Jurkat, Clone E6-1 (cell line): ENCODE measurements around the gene LEFTY1.
A peak's percentile ranks its signal among the peaks of the same experiment; 100 is the strongest.

ENCODE experiments used
- DNase-seq: peaks from one replicate; pipeline ENCODE4 v3.0.0-alpha.2; 2011; ENCODE audit warnings: low read depth, low spot score
- H3K4me3 ChIP-seq: 2 replicates; pipeline ENCODE4 v1.5.1; 2011; ENCODE audit warnings: mild to moderate bottlenecking, low read length, control low read depth, moderate library complexity

Gene LEFTY1

DNA sequence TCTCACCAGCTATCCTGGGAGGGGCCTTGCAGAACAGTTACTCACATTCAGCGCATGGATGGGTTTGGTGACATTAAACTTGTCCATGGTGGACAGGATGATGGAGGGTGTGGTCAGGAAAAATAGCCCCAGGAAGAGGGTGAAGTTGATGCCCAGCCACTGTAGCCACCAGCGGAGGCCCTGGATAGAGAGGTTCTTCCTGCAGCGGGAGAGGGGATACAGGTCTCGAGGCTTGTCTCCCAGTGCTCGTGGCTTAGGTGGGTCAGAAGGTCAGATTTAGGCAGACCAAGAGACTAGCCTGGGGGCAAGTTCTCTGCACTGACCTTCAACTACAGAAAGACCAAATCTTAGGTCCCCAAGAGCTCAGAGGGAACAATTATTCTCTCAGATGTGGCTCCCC, 29.8 kb downstream of the LEFTY1 start:
- no peak overlapping the region for H3K4me3 ChIP-seq
- no peak for DNase-seq

DNA sequence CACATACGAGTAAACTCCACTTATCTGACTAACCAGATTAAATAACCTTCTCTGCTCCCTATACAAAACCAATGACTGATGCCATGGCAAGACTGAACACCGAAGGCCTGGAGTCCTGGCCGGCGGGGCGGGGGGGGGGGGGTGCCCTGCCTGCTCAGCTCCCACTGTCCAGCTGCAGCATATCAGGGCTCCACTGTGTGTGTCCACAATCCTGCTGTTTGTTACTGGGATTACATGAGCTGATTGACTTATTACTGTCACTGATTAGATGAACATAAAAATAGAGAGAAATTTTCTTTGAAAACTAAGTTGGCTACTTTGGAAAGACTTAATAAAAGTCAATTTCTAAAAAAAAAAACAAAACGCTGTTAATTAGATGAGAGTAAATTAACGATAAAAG, 31.7 kb downstream of the LEFTY1 start:
- no peak overlapping the region for H3K4me3 ChIP-seq
- DNase-seq: no peak

DNA sequence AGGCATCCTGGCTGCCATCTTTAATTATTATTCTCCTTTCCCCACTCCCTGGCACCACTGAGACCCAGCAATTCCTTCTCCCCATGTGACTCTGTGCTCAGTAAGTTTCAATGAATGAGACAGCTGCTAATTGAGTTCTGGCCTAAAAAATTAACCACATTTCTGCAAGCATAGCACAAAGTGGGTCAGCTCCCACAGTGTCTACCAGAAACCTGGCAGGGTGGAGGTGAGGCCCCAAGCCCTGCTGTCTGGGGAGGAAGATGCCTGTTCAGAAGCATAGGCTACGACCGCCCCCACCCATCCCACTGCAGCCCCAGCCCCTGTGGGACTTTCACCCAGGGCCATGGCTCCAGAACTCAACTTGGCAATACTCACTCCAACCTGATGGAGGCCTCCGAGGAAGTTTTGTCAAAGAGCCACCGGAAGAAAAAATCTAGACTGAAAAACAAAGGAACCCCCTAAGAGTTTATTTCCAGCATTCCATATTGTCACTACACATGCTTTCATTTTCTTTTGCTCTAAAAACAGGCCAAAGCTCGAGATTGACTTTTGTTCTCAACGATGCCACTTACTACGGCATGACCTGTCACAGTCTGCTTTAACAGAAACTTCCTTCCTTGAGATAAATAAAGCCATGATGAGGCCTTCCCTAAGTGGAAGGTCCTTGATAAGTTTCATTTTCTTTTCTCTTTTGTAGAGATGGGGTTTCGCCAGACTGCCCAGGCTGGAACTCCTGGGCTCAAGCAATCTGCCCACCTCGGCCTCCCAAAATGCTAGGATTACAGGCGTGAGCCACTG, 33.2 kb downstream of the LEFTY1 start:
- no peak overlapping the region for H3K4me3 ChIP-seq
- DNase-seq: no peak

DNA sequence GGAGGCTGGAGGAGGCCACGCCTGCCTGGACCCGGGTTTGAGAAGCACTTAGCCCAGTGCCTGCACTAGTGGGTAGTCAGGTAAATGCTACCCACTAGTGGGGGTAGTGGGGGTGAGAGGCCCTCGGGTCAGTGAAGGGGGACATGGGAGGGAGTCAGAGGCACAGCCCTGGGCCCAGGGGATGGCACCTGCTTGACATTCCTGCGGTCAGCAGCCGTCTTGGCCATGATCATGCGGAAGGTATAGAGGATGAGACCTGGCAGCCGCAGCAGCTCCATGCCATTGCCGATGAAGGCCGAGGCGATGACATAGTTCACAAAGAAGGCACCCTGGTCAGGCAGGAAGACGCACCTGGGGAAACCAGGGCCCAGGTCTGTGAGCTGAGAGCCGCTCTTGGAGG, 35.5 kb downstream of the LEFTY1 start:
- no peak for DNase-seq
- H3K4me3 ChIP-seq: no peak overlapping the region

DNA sequence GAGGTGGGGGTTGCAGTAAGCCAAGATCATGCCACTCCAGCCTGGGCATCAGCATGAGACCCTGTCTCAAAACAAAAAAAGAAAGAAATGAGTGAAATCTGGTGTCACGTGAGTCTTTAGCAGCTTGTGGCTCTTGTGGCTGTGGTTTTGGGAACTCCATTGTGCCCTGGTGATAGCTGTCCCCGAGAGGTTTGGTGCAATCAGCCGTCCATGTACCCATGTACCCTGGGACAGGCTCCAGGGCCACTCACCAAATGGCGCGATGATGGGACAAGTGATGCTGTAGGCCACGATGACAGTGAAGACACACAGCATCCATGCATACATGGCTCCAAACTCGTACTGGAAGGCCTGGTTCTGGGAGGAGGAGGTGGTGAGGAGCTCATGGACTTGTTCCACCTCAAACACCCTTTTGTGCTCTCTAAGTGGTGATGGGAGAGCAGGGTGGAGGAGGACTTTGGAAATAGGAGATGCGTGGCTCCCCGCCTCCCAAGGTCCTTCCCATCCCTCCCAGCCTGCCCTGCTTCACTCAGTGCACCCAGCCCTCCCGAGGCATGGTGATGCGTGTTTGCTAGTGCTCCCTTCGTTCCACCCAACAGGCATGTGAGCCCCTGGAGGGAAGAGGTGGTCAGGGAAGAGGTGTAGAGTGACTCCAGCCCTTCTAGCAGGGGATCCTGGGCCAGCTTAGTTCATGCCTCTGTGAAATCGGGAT, 36.4 kb downstream of the LEFTY1 start:
- no peak for DNase-seq
- no peak overlapping the region for H3K4me3 ChIP-seq

DNA sequence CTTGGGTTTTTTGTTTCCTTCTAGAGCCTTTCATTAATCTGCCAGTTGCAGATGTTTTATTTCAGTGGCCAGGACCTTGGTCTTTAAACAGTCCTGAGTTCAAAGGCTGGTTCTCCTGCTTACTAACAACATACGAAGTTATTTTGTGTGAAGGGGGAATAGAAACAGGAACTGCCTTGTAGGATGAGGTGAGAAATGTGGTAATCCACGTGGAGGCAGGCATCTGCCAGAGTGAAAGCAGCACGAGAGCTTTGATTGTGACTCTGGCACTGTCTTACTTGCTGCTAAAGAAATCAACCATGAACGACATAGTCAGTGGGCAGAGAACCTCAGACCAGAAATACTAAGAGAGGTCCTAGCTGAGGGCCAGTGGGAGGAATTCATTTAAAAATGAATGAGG, 37.1 kb downstream of the LEFTY1 start:
- DNase-seq: peak; percentile 67
- no peak overlapping the region for H3K4me3 ChIP-seq

DNA sequence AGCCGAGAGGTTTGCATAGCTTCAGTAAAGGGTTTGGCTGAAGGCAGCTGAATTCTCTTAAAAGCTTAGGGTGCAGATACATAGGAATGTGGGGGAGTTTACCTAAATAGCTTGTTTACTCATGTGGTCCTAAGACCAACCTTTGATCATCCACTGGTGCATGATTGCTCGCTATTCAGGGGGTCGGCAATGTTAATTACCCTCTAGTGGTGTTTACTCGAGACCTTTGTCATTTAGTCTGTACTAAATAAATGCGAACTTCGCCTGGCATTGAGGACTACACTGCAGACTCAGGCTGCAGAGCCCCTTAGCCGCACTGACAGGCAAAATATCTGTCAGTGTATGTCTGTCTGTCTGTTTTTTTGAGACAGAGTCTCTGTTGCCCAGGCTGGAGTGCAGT, 38.6 kb downstream of the LEFTY1 start:
- no peak for DNase-seq

DNA sequence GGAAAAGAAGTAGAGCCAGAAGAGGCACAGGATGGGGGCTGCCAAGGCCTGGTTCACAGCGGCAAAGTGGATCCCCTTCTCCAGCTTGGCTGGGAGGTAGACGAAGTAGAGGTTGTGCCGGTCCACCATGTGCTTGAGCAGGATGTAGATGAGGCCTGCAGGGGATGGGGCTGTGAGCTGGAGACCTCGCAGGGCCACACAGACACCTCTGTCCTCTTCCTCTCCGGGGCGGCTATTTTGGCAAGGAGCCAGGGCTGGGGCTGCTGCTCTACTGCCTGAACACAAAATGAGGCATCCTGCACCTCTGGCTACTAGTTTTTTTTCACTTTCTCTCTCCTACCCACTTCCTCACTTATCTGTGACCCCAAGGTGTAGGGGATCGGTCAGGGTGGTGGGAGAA, 39.0 kb downstream of the LEFTY1 start:
- DNase-seq: no peak

More for the DNA sequence above, 38.6 kb downstream of the LEFTY1 start:
- no peak overlapping the region for H3K4me3 ChIP-seq

DNA sequence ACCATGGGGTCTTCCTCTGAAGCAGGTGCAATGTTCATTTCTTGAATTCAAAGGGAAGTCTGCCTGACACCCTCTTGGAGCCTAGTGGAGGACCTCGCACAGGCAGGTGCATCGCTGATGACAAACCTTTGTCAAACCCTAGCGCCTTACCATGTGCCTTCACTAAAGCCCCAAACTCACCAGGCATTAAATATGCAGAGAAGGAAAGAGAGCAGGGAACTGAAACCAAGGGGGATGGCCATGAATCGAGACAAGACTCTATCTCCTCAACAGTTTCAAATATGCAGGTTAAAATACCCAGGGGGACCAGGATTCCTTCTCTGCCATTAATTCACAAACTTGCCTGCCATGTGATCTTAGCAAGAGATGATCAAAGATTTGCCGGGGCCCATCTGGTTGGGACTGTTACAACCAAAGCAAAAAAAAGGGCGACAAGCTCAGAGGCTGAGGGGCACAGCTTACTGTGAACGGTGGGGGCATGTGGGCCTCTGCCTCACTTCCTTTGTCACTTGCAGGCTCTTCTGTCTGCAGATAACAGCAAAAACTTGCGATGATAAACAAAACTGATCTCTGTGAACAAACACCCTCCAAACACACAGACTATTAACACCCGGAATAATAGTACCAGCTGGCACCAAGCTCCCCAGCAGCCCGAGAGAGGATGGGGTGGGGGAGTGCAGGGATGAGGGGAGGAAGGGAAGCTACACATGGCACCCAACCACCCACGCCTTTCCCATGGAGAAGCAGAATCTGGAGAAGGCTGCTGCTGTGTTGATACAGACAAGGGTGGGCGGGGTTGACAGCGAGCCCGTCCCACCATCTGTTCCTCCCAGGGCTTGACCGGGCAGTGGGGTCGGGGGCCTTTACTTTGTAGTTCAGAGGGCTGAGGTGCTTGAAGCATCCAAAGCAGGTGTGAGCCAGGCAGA, 40.7 kb downstream of the LEFTY1 start:
- peak overlapping the region; percentile 20 for H3K4me3 ChIP-seq
- peak; percentile 83 for DNase-seq

More for the DNA sequence above, 39.0 kb downstream of the LEFTY1 start:
- no peak overlapping the region for H3K4me3 ChIP-seq

DNA sequence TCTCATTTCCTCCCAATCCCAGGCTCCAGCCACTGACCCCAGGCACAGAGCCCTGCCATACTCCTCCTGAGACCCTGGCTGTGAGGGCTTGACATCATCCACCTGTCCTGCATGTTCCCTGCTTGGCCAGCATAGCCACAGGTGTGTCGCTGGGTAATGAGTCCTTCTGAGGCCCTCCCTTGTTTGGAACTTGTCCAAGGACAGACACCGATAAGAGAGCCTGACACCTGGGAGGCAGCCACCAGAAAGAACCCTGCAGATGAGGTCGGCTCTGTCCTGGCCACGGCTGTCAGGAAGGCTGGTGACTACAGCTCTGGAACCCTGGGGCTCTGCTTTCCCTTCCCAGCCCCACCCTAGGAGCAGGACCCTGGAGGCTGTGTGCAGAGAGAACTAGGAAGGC, 41.3 kb downstream of the LEFTY1 start:
- no peak overlapping the region for H3K4me3 ChIP-seq
- no peak for DNase-seq

DNA sequence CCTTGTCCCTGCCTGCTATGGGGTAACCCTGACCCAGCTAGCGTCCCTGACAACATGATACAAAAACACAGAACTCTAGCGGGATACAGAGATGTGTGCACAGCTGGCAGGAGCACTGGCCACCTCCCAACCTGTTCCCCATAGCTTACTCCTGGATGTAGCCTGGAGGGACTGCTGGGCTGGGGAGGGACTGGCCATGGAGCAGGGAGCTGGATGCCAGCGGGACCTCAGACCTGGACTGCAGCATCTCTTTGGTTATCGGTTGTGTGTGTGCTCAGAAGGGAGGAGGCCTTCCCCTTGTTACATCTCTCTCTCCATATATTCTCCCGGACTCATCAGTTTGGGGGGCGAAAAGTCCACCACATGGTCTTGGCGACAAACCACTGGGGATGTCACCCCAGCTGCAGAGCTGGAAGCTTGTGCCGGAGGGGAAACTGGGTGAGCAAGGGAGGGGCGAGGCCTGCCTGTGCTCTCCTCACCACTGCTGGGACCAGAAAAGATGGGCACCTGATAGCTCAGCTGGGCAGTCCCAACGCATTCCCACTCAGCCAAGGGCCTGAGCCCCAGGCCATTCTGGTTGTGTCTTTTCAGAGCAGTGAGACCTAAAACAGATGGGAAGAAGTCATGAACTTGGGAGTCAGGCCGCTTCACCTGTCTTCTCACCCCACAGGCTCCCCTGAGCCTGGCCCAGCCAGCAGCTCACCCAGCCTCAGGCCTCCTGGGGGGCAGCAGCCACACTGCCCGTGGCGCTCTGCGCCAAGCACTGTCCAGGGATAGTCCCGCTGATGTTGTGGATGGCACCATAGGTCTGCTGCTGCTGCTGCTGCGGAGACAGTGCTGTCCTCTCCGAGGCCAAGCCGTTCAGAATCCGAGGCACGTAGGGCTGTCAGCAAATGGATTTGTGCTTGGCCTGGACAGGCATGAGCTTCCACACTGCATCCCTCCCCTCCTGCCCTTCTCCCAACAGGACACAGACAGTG, 42.3 kb downstream of the LEFTY1 start:
- no peak overlapping the region for H3K4me3 ChIP-seq
- no peak for DNase-seq

DNA sequence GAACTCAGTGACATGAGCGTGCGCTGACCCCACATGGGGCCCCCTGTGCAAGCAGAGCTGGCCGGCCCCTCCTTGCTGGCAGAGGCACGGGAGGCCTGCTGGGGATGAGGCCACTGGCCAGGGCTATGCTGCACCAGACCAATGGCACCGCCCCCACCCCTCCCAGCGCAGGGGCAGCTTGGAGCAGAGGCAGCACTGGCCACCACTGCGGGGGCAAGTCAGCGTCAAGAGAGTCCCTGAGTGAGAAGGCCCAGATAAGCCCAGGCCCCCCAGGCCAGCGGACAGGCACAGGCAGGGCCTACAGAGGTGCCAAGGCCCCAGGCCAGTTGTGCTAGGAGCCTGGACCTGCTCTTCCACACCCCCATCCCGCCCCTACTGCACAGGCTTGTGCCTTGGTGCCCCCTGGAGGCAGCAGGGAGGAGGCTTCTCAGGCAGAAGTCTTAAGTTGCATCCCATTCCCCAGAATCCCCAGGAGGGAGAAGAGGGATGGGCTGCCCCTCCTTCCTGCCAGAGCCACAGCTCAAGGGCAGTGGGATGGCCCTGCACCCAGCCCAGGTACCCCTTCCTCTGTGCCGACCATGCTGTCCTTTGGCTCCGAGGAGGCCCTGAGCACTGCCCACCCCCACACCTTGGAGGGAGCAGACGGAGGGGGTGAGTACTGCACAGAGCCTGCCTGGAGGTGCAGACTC, 43.2 kb downstream of the LEFTY1 start:
- DNase-seq: peak; percentile 39
- no peak overlapping the region for H3K4me3 ChIP-seq

DNA sequence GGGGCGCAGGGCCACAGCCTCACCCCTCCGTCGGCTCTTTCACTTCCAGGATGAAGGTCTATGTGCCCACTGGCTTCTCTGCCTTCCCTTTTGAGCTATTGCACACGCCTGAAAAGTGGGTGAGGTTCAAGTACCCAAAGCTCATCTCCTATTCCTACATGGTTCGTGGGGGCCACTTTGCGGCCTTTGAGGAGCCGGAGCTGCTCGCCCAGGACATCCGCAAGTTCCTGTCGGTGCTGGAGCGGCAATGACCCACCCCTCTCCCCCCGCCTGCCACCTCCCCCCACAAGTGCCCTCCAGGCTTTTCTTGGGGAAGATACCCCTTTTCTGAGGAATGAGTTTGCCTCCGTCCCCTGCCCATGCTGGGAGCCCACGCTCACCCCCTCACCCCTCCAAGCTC, 43.8 kb downstream of the LEFTY1 start:
- no peak for DNase-seq
- no peak overlapping the region for H3K4me3 ChIP-seq

DNA sequence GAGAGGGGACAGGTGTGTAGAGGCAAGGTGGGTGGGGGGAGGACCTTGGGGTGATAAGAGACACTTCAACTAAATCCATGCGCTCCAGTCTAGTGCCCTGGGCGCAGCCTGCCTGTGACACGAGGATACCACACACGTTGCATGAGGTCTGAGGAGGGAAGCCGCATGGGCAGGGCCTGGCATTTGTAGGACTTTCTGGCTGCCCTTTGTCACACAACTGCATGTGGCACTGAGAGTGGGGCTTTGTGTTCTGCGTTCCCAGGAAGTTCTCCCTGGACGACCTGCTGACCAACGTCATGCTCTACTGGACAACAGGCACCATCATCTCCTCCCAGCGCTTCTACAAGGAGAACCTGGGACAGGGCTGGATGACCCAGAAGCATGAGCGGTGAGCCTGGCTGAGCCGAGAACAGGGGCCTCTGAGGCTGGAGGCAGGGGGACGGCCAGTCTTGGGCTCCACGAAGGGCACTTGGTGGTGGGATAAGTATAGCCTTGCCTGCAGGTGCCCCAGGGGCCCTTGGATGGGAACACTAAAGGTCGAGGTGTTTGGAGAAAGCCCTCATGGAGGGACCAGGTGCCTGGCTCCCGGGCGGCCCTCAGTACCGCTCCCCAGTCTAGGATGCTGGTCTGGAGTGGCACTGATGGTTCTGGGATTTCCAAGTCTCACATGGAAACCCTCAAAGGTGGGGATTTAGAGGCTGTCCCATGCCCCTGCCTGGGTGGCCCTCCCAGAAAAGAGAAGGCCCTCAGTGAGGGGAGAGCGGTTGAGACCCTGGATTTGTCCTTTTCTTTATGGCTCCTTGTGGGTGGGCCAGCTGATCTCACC, 44.5 kb downstream of the LEFTY1 start:
- no peak overlapping the region for H3K4me3 ChIP-seq
- DNase-seq: no peak

DNA sequence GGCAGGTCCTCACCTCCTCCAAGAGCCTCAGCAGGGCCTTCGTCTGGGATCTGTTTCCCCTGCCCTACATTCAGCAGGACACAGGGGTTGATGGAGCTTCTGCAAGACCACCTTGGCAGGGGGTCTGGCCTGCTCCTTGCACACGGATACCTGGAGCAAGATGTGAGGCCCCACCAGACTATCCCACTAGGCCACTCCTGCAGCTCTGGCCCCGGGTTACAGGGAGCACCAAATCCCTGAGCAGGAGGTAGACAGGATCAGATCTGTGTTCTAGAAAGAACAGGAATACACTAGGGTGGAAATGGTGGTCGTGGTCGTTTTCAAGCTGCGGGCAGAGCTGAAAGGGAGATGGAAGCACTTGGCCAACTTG, 45.5 kb downstream of the LEFTY1 start:
- DNase-seq: no peak

DNA sequence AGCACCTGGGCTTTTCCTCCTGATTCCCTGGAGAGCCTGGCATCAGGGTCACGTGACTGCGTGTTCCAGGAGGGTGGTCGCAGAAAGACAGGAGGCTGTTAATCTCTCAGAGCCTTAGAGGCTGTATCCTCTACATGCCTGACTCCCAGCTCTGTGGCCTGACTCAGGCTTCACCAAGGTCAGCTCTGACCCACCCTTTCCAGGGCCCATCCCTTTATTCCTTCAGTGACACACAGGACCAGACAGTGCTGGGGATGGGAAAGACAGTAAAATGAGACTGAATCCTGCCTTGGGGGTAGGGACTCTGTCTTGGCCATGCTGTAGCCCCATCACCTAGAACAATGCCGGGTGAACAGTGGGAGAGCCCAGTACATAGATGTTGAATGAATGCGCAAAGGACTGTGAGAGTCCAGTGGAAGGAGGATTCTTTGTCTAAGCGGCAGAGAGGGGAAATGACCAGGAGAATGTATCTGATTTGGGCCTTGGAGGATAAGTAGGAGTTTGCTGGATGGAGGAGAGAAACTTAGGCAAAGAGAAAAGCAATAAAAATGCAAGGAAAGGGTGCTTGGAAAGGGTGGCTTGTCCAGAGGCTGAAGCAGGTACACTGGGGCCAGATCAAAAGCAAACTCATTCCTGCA, 46.0 kb downstream of the LEFTY1 start:
- no peak overlapping the region for H3K4me3 ChIP-seq
- no peak for DNase-seq

More for the DNA sequence above, 45.5 kb downstream of the LEFTY1 start:
- no peak overlapping the region for H3K4me3 ChIP-seq

DNA sequence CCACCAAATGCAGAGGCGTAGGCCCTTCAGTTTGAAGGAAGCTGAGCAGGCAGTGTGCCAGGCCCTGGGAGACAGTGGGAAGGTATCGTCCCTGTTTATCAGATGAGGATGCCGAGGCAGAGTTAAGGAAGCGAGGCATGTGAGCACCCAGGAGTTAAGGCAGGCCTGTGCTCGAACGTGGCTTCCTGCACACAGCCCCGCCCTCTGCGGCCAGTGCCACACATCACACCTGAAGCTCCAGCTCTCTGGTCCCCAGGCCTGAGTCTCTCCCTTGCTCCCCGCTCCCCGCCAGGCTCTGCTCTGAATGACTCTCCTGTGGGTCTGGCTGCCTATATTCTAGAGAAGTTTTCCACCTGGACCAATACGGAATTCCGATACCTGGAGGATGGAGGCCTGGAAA, 46.9 kb downstream of the LEFTY1 start:
- no peak overlapping the region for H3K4me3 ChIP-seq
- DNase-seq: no peak
